Erythroblast (primary cell): ENCODE measurements around the gene MAST3.

Experiments
- DNase-seq, 2 experiments: peaks; one replicate each; lab custom pipeline; 2025; lab: John Stamatoyannopoulos, UW
- GATA1 ChIP-seq: IDR thresholded peaks from 2 replicates; pipeline ENCODE4 v1.6.1; 2011; ENCODE audit warnings: low read depth, mild to moderate bottlenecking, control low read depth, low read length, moderate library complexity
- POLR2A ChIP-seq: IDR thresholded peaks from 2 replicates; pipeline ENCODE4 v1.6.1; 2011; ENCODE audit warnings: mild to moderate bottlenecking, low read length

The MAST3 gene

GRCh38 chr19:18197306-18197705 lies 99.7 kb downstream of the MAST3 start:
- no peak for DNase-seq
- TF ChIP-seq GATA1 (no peak), POLR2A (no peak)

DNA sequence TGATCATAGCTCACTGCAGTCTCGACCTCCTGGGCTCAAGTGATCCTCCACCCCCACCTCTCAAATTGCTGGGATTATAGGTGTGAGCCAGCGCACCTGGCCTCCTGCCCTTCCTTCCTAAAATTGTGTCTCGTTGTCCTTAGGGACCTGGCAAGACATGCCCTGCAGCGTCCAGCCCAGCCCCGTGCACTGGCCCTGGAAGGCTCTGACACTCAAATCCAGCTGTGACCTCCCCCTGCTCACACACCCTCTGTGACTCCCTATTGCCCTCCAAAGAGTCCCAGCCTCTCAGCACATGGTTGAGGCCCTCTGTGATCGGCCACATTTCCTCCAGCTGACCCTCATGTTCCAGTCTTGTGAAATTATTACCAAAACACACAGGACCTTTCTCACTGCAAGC lies 100.4 kb downstream of the MAST3 start:
- DNase-seq, result no peak
- TF ChIP-seq POLR2A (no peak), GATA1 (no peak)

GRCh38 chr19:18198374-18198773 lies 100.8 kb downstream of the MAST3 start:
- no peak for DNase-seq
- TF ChIP-seq POLR2A, result no peak
- TF ChIP-seq GATA1, result no peak
